ENCODE measurements around the gene MORC1.

The MORC1 gene

DNA sequence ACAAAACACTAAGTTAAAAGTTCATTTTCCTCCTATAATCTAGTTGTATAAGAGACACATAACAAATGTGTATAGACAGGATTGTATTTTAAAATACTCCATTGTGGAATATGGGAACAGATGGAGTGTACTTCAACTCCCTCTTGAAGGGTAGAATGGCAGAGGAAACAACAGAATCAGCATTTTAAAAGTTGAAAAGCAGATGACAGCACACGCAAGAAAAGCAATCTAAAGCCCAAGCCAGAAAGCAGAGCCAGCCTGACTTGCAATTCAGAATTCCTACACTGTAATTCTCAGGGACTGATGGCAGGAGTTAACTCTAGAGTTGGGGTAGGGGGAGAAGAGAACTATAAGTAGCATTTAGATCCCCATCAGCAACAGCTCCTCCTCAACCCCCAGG lies 22.8 kb downstream of the MORC1 start:
- Histone ChIP-seq H3K79me2 (ENCODE audit: insufficient read depth, low read length) (no peaks in the 10 kb centered on the region), H3K9me3 (ENCODE audit: insufficient read depth, low read depth, low read length) (no peaks in the 10 kb centered on the region), H3K27me3 (ENCODE audit: insufficient read depth, low read length, poor library complexity, severe bottlenecking) (no peaks in the 10 kb centered on the region), H3K4me3 (ENCODE audit: low read length, poor library complexity, severe bottlenecking) (no peak overlapping the region), H4K20me1 (ENCODE audit: insufficient read depth, low read length, poor library complexity, severe bottlenecking) (no peaks in the 10 kb centered on the region), H2AFZ (ENCODE audit: low read length) (0 out of 2 replicates have a peak overlapping the region, but pooled peaks have one; percentile 4), H3K9ac (ENCODE audit: low read depth, low read length, poor library complexity, severe bottlenecking) (no peak overlapping the region), H3K4me2 (ENCODE audit: low read depth, low read length, poor library complexity, severe bottlenecking) (no peak overlapping the region), H3F3A (ENCODE audit: low read depth) (no peaks in the 10 kb centered on the region), H3K36me3 (ENCODE audit: insufficient read depth, low read length) (no peaks in the 10 kb centered on the region), H3K4me1 (ENCODE audit: insufficient read depth, low read length, poor library complexity, severe bottlenecking) (no peaks in the 10 kb centered on the region), H3K9me2 (replicated peaks; ENCODE audit: low read depth, low read length) (no peaks in the 10 kb centered on the region)
- no peak for TF ChIP-seq EZH2phosphoT487 (IDR thresholded peaks at IDR 0.05; ENCODE audit: borderline replicate concordance)
- TF ChIP-seq, protein P1, sequence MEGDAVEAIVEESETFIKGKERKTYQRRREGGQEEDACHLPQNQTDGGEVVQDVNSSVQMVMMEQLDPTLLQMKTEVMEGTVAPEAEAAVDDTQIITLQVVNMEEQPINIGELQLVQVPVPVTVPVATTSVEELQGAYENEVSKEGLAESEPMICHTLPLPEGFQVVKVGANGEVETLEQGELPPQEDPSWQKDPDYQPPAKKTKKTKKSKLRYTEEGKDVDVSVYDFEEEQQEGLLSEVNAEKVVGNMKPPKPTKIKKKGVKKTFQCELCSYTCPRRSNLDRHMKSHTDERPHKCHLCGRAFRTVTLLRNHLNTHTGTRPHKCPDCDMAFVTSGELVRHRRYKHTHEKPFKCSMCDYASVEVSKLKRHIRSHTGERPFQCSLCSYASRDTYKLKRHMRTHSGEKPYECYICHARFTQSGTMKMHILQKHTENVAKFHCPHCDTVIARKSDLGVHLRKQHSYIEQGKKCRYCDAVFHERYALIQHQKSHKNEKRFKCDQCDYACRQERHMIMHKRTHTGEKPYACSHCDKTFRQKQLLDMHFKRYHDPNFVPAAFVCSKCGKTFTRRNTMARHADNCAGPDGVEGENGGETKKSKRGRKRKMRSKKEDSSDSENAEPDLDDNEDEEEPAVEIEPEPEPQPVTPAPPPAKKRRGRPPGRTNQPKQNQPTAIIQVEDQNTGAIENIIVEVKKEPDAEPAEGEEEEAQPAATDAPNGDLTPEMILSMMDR (conservative IDR thresholded peaks at IDR 0.05; ENCODE audit: low read length) = no peak

DNA sequence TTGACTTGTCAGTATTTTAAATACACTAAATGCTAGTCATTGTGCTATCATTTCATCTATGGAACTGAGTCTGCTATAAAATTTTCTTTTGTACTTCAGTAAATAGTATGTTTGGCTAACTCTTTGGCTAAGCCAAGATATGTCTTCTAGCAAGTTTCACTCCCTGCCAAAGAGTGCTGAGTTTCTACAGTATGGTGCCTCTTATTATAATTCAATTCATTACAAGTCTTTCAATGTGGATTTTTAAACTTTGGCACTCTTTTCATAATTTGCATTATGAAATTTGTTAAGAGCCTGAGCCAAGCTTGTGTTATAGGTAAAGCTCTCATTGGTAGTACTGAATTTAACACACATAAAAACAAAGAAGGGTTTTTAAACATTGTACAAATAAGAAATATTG lies 24.4 kb downstream of the MORC1 start:
- no peak for TF ChIP-seq EZH2phosphoT487 (IDR thresholded peaks at IDR 0.05; ENCODE audit: borderline replicate concordance)
- TF ChIP-seq, protein P1 (conservative IDR thresholded peaks at IDR 0.05; ENCODE audit: low read length) = no peak

DNA sequence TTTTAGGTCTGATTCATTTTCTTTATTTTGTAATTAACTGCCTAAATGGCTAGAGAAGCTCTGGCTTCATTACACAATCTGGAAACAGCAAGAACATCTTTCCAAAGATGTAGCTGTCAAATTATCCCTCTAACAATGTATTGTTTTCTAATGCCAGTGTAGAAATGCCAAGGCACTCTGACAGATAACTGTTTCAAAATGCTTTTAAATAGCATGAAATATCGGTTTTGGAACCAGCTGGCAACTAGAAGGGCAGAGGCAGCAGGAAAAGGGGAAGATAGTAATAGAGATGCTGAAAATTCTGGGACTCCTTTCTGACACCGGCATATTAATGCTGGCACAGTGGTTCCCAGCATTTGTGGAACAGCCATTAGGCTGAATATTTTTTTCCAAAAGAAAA lies 26.1 kb downstream of the MORC1 start:
- TF ChIP-seq EZH2phosphoT487 (IDR thresholded peaks at IDR 0.05; ENCODE audit: borderline replicate concordance) = no peak
- Histone ChIP-seq H3K9me2 (replicated peaks; ENCODE audit: low read depth, low read length) (no peaks in the 10 kb centered on the region), H4K20me1 (ENCODE audit: insufficient read depth, low read length, poor library complexity, severe bottlenecking) (no peaks in the 10 kb centered on the region), H3K36me3 (ENCODE audit: insufficient read depth, low read length) (no peaks in the 10 kb centered on the region), H3F3A (ENCODE audit: low read depth) (no peaks in the 10 kb centered on the region), H3K9me3 (ENCODE audit: insufficient read depth, low read depth, low read length) (no peaks in the 10 kb centered on the region), H3K79me2 (ENCODE audit: insufficient read depth, low read length) (no peaks in the 10 kb centered on the region), H3K4me1 (ENCODE audit: insufficient read depth, low read length, poor library complexity, severe bottlenecking) (no peaks in the 10 kb centered on the region), H2AFZ (ENCODE audit: low read length) (0 out of 2 replicates have a peak overlapping the region, but pooled peaks have one; percentile 18), H3K9ac (ENCODE audit: low read depth, low read length, poor library complexity, severe bottlenecking) (no peak overlapping the region), H3K4me2 (ENCODE audit: low read depth, low read length, poor library complexity, severe bottlenecking) (no peak overlapping the region), H3K27me3 (ENCODE audit: insufficient read depth, low read length, poor library complexity, severe bottlenecking) (no peaks in the 10 kb centered on the region), H3K4me3 (ENCODE audit: low read length, poor library complexity, severe bottlenecking) (no peak overlapping the region)

More for the DNA sequence above, 24.4 kb downstream of the MORC1 start:
- no peak overlapping the region for H3K9ac ChIP-seq (ENCODE audit: low read depth, low read length, poor library complexity, severe bottlenecking)
- H3K4me2 ChIP-seq (ENCODE audit: low read depth, low read length, poor library complexity, severe bottlenecking) = no peak overlapping the region
- no peak overlapping the region for H3K4me3 ChIP-seq (ENCODE audit: low read length, poor library complexity, severe bottlenecking)
- H3K27me3 ChIP-seq (ENCODE audit: insufficient read depth, low read length, poor library complexity, severe bottlenecking) = no peaks in the 10 kb centered on the region
- H3F3A ChIP-seq (ENCODE audit: low read depth) = no peaks in the 10 kb centered on the region
- H4K20me1 ChIP-seq (ENCODE audit: insufficient read depth, low read length, poor library complexity, severe bottlenecking) = no peaks in the 10 kb centered on the region
- 0 out of 2 replicates have a peak overlapping the region, but pooled peaks have one; percentile 52 for H2AFZ ChIP-seq (ENCODE audit: low read length)
- no peaks in the 10 kb centered on the region for H3K9me2 ChIP-seq (replicated peaks; ENCODE audit: low read depth, low read length)
- H3K9me3 ChIP-seq (ENCODE audit: insufficient read depth, low read depth, low read length) = no peaks in the 10 kb centered on the region
- no peaks in the 10 kb centered on the region for H3K79me2 ChIP-seq (ENCODE audit: insufficient read depth, low read length)
- H3K36me3 ChIP-seq (ENCODE audit: insufficient read depth, low read length) = no peaks in the 10 kb centered on the region
- no peaks in the 10 kb centered on the region for H3K4me1 ChIP-seq (ENCODE audit: insufficient read depth, low read length, poor library complexity, severe bottlenecking)

DNA sequence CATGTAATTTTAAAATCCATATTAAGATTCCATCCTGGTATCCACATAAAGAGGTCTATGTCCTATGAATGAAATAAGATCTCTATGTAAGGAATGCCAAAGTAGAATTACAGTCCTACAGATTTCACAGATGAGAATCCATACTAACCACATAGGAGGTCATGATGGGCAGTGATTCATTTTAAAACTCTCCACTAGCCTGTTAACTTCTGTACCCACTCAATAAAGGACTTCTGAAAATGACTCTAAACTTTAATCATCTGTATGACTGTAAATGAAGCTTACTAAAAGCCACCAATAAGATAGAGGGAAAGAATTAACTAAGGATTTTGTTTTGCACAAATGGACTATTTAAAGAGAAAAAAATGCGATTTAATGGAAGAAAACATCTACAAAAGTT lies 28.7 kb downstream of the MORC1 start:
- H3K4me1 ChIP-seq (ENCODE audit: insufficient read depth, low read length, poor library complexity, severe bottlenecking) = no peaks in the 10 kb centered on the region
- H3K4me2 ChIP-seq (ENCODE audit: low read depth, low read length, poor library complexity, severe bottlenecking) = no peak overlapping the region
- no peak overlapping the region for H3K9ac ChIP-seq (ENCODE audit: low read depth, low read length, poor library complexity, severe bottlenecking)
- no peaks in the 10 kb centered on the region for H4K20me1 ChIP-seq (ENCODE audit: insufficient read depth, low read length, poor library complexity, severe bottlenecking)
- TF ChIP-seq EZH2phosphoT487 (IDR thresholded peaks at IDR 0.05; ENCODE audit: borderline replicate concordance) = no peak
- TF ChIP-seq, protein P1 (conservative IDR thresholded peaks at IDR 0.05; ENCODE audit: low read length) = no peak
- H3K9me2 ChIP-seq (replicated peaks; ENCODE audit: low read depth, low read length) = no peaks in the 10 kb centered on the region
- H3K4me3 ChIP-seq (ENCODE audit: low read length, poor library complexity, severe bottlenecking) = no peak overlapping the region
- no peaks in the 10 kb centered on the region for H3K9me3 ChIP-seq (ENCODE audit: insufficient read depth, low read depth, low read length)
- no peaks in the 10 kb centered on the region for H3K27me3 ChIP-seq (ENCODE audit: insufficient read depth, low read length, poor library complexity, severe bottlenecking)
- no peaks in the 10 kb centered on the region for H3K79me2 ChIP-seq (ENCODE audit: insufficient read depth, low read length)
- no peaks in the 10 kb centered on the region for H3F3A ChIP-seq (ENCODE audit: low read depth)
- no peaks in the 10 kb centered on the region for H3K36me3 ChIP-seq (ENCODE audit: insufficient read depth, low read length)
- no peak overlapping the region for H2AFZ ChIP-seq (ENCODE audit: low read length)
